Stimulated activated naive CD8-positive, alpha-beta T cell treated with anti-CD3 and anti-CD28 coated beads, Interleukin-15, Interleukin-2, amounts not matched to agents 100 ng/mL and 50 ng/mL, for 24 hours (primary cell): ENCODE results near the gene MAN1B1.

Source experiments
- H3K27ac Mint-ChIP-seq: one replicate; pipeline ENCODE4 v1.8.0; 2021; ENCODE audit warnings: mild to moderate bottlenecking, mixed read lengths
- H3K27me3 Mint-ChIP-seq: one replicate; pipeline ENCODE4 v1.8.0; 2021; ENCODE audit warnings: mixed read lengths
- H3K36me3 Mint-ChIP-seq: one replicate; pipeline ENCODE4 v1.8.0; 2021; ENCODE audit warnings: low read depth, mixed read lengths
- H3K4me1 Mint-ChIP-seq: one replicate; pipeline ENCODE4 v1.8.0; 2021; ENCODE audit warnings: low read depth, mixed read lengths
- H3K4me3 Mint-ChIP-seq: one replicate; pipeline ENCODE4 v1.8.0; 2021; ENCODE audit warnings: mild to moderate bottlenecking, mixed read lengths
- H3K9me3 Mint-ChIP-seq: one replicate; pipeline ENCODE4 v1.8.0; 2021; ENCODE audit warnings: mixed read lengths

MAN1B1 gene

DNA sequence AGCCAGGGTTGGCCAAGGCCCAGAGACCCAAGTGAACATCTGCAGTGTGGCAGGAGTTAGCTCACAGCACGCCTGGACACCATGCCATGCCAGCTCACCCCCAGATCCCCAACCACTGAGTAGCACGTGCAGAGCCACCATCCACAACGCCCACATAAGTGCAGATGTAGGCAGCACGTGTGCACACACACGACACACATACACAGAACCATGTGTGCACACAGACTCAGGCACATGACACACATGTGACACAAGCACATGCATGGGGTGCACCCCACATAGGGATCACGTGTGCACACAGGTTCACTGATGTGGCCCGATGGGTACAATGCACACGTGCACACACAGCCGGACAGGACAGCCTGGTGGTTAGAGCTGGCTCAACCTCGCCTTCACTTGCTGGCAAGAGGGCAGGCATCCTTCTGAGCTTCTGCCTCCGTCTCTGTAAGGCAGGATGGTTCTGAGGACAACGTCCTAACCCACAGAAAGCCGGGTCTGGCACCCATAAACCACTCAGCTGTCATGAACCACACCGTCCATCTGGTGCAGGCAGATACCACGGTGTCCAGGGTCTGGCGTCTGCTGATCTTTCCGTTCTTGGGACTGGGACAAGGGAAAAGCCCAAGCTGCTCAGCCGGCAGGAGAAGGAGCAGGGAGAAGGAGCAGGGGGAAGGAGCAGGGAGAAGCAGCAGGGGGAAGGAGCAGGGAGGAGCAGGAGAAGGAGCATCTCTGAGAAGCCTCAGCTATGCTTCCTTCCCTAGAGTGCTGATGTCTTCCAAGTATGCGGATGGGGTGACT lies 71.0 kb downstream of the MAN1B1 start:
- no peak overlapping the region for H3K4me3 Mint-ChIP-seq
- H3K27me3 Mint-ChIP-seq, result peaks cover 34% of the 10 kb centered on the region
- no peak overlapping the region for H3K27ac Mint-ChIP-seq
- H3K36me3 Mint-ChIP-seq, result no peaks in the 10 kb centered on the region
- peaks cover 12% of the 10 kb centered on the region for H3K4me1 Mint-ChIP-seq
- no peaks in the 10 kb centered on the region for H3K9me3 Mint-ChIP-seq

GRCh38 chr9:137158625-137159024 lies 71.8 kb downstream of the MAN1B1 start:
- Mint-ChIP-seq H3K27me3 (peaks cover 40% of the 10 kb centered on the region), H3K4me1 (peaks cover 12% of the 10 kb centered on the region), H3K4me3 (no peak overlapping the region)

More at GRCh38 chr9:137158625-137159024, 71.8 kb downstream of the MAN1B1 start:
- Mint-ChIP-seq H3K9me3 (no peaks in the 10 kb centered on the region), H3K36me3 (no peaks in the 10 kb centered on the region), H3K27ac (no peak overlapping the region)
